HEK293 (cell line): Measurements from ENCODE around the gene PRSS8.

ENCODE experiments used
- CTCF ChIP-seq: fragments of 450-650 bp; formaldehyde crosslinking; IDR thresholded peaks from 2 replicates; pipeline ENCODE4 v1.5.1; 2016; ENCODE audit warnings: missing biosample characterization, missing genetic modification characterization
- GLI2 ChIP-seq: fragments of 450-650 bp; formaldehyde crosslinking; IDR thresholded peaks from 2 replicates; pipeline ENCODE4; 2017; ENCODE audit warnings: missing biosample characterization, missing genetic modification characterization, low read depth, borderline replicate concordance
- HOXC10 ChIP-seq: sonication (generic); formaldehyde crosslinking; IDR thresholded peaks from 2 replicates; pipeline ENCODE4 v1.8.1; 2023; ENCODE audit warnings: mild to moderate bottlenecking, missing genetic modification reagents
- KLF16 ChIP-seq: fragments of 450-650 bp; formaldehyde crosslinking; IDR thresholded peaks from 2 replicates; pipeline ENCODE4 v1.5.1; 2017; ENCODE audit warnings: missing biosample characterization, missing genetic modification characterization
- KLF8 ChIP-seq: fragments of 450-650 bp; formaldehyde crosslinking; IDR thresholded peaks from 2 replicates; pipeline ENCODE4 v1.5.1; 2016; ENCODE audit warnings: missing biosample characterization, missing genetic modification characterization
- PRDM10 ChIP-seq: fragments of 450-650 bp; formaldehyde crosslinking; IDR thresholded peaks from 2 replicates; pipeline ENCODE4 v1.5.1; 2016; ENCODE audit warnings: missing biosample characterization, missing genetic modification characterization
- PRDM4 ChIP-seq: fragments of 450-650 bp; formaldehyde crosslinking; IDR thresholded peaks from 2 replicates; pipeline ENCODE4 v1.5.1; 2017; ENCODE audit warnings: missing biosample characterization, missing genetic modification characterization
- REST ChIP-seq: fragments of 450-650 bp; formaldehyde crosslinking; IDR thresholded peaks from 2 replicates; pipeline ENCODE4 v1.5.1; 2016; ENCODE audit warnings: missing biosample characterization, missing genetic modification characterization
- ZBTB44 ChIP-seq: fragments of 450-650 bp; IDR thresholded peaks from 2 replicates; pipeline ENCODE4 v1.5.1; 2018; ENCODE audit warnings: missing biosample characterization, mild to moderate bottlenecking, missing genetic modification characterization
- ZNF18 ChIP-seq: fragments of 450-650 bp; formaldehyde crosslinking; IDR thresholded peaks from 2 replicates; pipeline ENCODE4 v1.5.1; 2016; ENCODE audit warnings: missing biosample characterization, missing genetic modification characterization
- ZNF280D ChIP-seq: fragments of 450-650 bp; formaldehyde crosslinking; IDR thresholded peaks from 2 replicates; pipeline ENCODE4 v1.5.1; 2016; ENCODE audit warnings: missing biosample characterization, missing genetic modification characterization
- ZNF391 ChIP-seq: fragments of 450-650 bp; formaldehyde crosslinking; IDR thresholded peaks from 2 replicates; pipeline ENCODE4 v1.5.1; 2016; ENCODE audit warnings: low read depth, missing biosample characterization, missing genetic modification characterization, borderline replicate concordance
- ZNF423 ChIP-seq: fragments of 450-650 bp; formaldehyde crosslinking; IDR thresholded peaks from 2 replicates; pipeline ENCODE4 v1.5.1; 2016; ENCODE audit warnings: missing biosample characterization, missing genetic modification characterization
- ZNF488 ChIP-seq: fragments of 450-650 bp; formaldehyde crosslinking; IDR thresholded peaks from 2 replicates; pipeline ENCODE4 v1.5.1; 2016; ENCODE audit warnings: missing biosample characterization, missing genetic modification characterization
- ZNF501 ChIP-seq: fragments of 450-650 bp; formaldehyde crosslinking; IDR thresholded peaks from 2 replicates; pipeline ENCODE4 v1.5.1; 2016; ENCODE audit warnings: missing biosample characterization, missing genetic modification characterization
- ZNF530 ChIP-seq: fragments of 450-650 bp; formaldehyde crosslinking; IDR thresholded peaks from 2 replicates; pipeline ENCODE4 v1.5.1; 2016; ENCODE audit warnings: low read depth, missing biosample characterization, missing genetic modification characterization
- ZNF654 ChIP-seq: fragments of 450-650 bp; formaldehyde crosslinking; IDR thresholded peaks from 2 replicates; pipeline ENCODE4 v1.5.1; 2016; ENCODE audit warnings: low read depth, missing biosample characterization, missing genetic modification characterization
- ZNF707 ChIP-seq: fragments of 450-650 bp; formaldehyde crosslinking; IDR thresholded peaks from 2 replicates; pipeline ENCODE4 v1.5.1; 2016; ENCODE audit warnings: missing biosample characterization, missing genetic modification characterization

Gene PRSS8

GRCh38 chr16:31142109-31143010 lies 6.8 kb upstream of the PRSS8 start (continued):
- no peak for TF ChIP-seq PRDM4 (tag by site-specific recombination)
- no peak for TF ChIP-seq ZNF530 (tag by site-specific recombination)
- no peak for TF ChIP-seq ZNF423 (tag by site-specific recombination)
- no peak for TF ChIP-seq ZNF501
- no peak for TF ChIP-seq ZNF391 (tag by site-specific recombination)
- TF ChIP-seq HOXC10 (CRISPR knock-in tag) = no peak
- TF ChIP-seq REST = no peak
- no peak for TF ChIP-seq GLI2 (tag by site-specific recombination)
- TF ChIP-seq ZNF654 (tag by site-specific recombination) = peak; percentile 29
- no peak for TF ChIP-seq ZNF280D
- peak; percentile 39; the same call in 1 of the 2 replicates for TF ChIP-seq ZBTB44 (tag by site-specific recombination)
- peak; percentile 74 for TF ChIP-seq KLF8 (tag by site-specific recombination)
- TF ChIP-seq ZNF18 (tag by site-specific recombination) = no peak
- peak; percentile 96 for TF ChIP-seq CTCF (tag by site-specific recombination)
- TF ChIP-seq PRDM10 (tag by site-specific recombination) = peak; percentile 93
- TF ChIP-seq ZNF707 (tag by site-specific recombination) = no peak
- TF ChIP-seq KLF16 (tag by site-specific recombination) = peak; percentile 57
- no peak for TF ChIP-seq ZNF488
